K562 (cell line): ENCODE data around the gene TEX30. TPM values are rescaled to one million over a fixed set of nuclear protein-coding genes. Genes with fewer than 3 reads are reported as not detected.

Source experiments
- CBFA2T3 ChIP-seq: fragments of 450-650 bp; IDR thresholded peaks from 2 replicates; pipeline ENCODE4 v1.6.1; 2017
- CREB1 ChIP-seq, 2 experiments: sonication (generic) in 1 of 2; formaldehyde crosslinking in 1 of 2; IDR thresholded peaks; 2 replicates each; pipeline versions ENCODE4 v1.6.1 to v1.8.0; 2012 to 2022; ENCODE audit warnings: inconsistent platforms in 1 of 2, mild to moderate bottlenecking in 1 of 2, missing genetic modification reagents in 1 of 2, moderate library complexity in 1 of 2
- DIDO1 ChIP-seq: fragments of 450-650 bp; IDR thresholded peaks from 2 replicates; pipeline ENCODE4 v1.6.1; 2016; ENCODE audit warnings: low read depth, missing biosample characterization, missing genetic modification characterization
- ETV1 ChIP-seq: fragments of 450-650 bp; conservative IDR thresholded peaks from 2 replicates; pipeline ENCODE4 v1.6.1; 2016; ENCODE audit warnings: missing genetic modification characterization, control low read depth, low read depth, missing compliant biosample characterization
- GABPA ChIP-seq: fragments of 200-800 bp; sonication (Bioruptor generic); conservative IDR thresholded peaks from 2 replicates; pipeline ENCODE4 v1.6.1; 2016; ENCODE audit warnings: low read depth, missing genetic modification characterization, missing compliant biosample characterization
- GTF2E2 ChIP-seq: fragments of 200-800 bp; sonication (Bioruptor generic); IDR thresholded peaks from 2 replicates; pipeline ENCODE4 v1.6.1; 2016; ENCODE audit warnings: missing genetic modification characterization, missing compliant biosample characterization
- HEY1 ChIP-seq: fragments of 250-450 bp; sonication (Bioruptor Pico); IDR thresholded peaks from 2 replicates; pipeline ENCODE4 v1.5.0; 2020; ENCODE audit warnings: mild to moderate bottlenecking, moderate library complexity, borderline replicate concordance
- HMGXB4 ChIP-seq: sonication (generic); formaldehyde crosslinking; IDR thresholded peaks from 2 replicates; pipeline ENCODE4 v1.8.1; 2023; ENCODE audit warnings: mild to moderate bottlenecking, missing genetic modification reagents
- POLR3A ChIP-seq: IDR thresholded peaks from 2 replicates; pipeline ENCODE4 v1.6.1; 2011; ENCODE audit warnings: borderline replicate concordance, mild to moderate bottlenecking, moderate library complexity; ENCODE audit not compliant: insufficient read length, insufficient read depth; ENCODE audit errors: extremely low read depth
- RBM25 ChIP-seq: fragments of 200-400 bp; formaldehyde crosslinking; IDR thresholded peaks from 2 replicates; pipeline ENCODE4 v1.6.1; 2018; ENCODE audit warnings: low read length, low read depth, moderate library complexity; ENCODE audit not compliant: severe bottlenecking
- SIX5 ChIP-seq, 2 experiments: IDR thresholded peaks; 2 replicates each; pipeline ENCODE4 v1.6.1; 2011; ENCODE audit warnings: low read length in 2 of 2, borderline replicate concordance in 1 of 2, low read depth in 1 of 2, mild to moderate bottlenecking in 1 of 2, moderate library complexity in 1 of 2; ENCODE audit not compliant: insufficient read depth in 1 of 2
- TAF15 ChIP-seq: fragments of 200-400 bp; formaldehyde crosslinking; IDR thresholded peaks from 2 replicates; pipeline ENCODE4 v1.6.1; 2017; ENCODE audit warnings: mild to moderate bottlenecking, low read depth, low read length, moderate library complexity
- TCF7L2 ChIP-seq: fragments of 150-350 bp; IDR thresholded peaks from 2 replicates; pipeline ENCODE4 v1.6.1; 2016; ENCODE audit warnings: low read depth, mild to moderate bottlenecking, low read length, moderate library complexity
- TEAD4 ChIP-seq, 2 experiments: sonication (generic) in 1 of 2; formaldehyde crosslinking in 1 of 2; IDR thresholded peaks; 2 replicates each; pipeline versions ENCODE4 v1.6.1 to v1.8.0; 2012 to 2022; ENCODE audit warnings: borderline replicate concordance in 1 of 2, inconsistent platforms in 1 of 2, low read length in 1 of 2, mild to moderate bottlenecking in 1 of 2, missing genetic modification reagents in 1 of 2
- TRIM25 ChIP-seq: fragments of 450-650 bp; IDR thresholded peaks from 2 replicates; pipeline ENCODE4 v1.7.0; 2016; ENCODE audit warnings: borderline replicate concordance
- TRIM28 ChIP-seq: fragments of 450-650 bp; IDR thresholded peaks from 2 replicates; pipeline ENCODE4 v1.6.1; 2017
- ZFX ChIP-seq: sonication (generic); formaldehyde crosslinking; IDR thresholded peaks from 2 replicates; pipeline ENCODE4 v1.8.0; 2022; ENCODE audit warnings: mild to moderate bottlenecking, missing genetic modification reagents, moderate library complexity
- ZKSCAN1 ChIP-seq: fragments of 150-350 bp; IDR thresholded peaks from 2 replicates; pipeline ENCODE4 v1.6.1; 2016; ENCODE audit warnings: low read depth, low read length
- ZNF512 ChIP-seq: IDR thresholded peaks from 2 replicates; pipeline ENCODE4 v1.6.1; 2016; ENCODE audit warnings: missing genetic modification characterization, missing compliant biosample characterization
- ZNF644 ChIP-seq: fragments of 200-800 bp; sonication (Bioruptor generic); IDR thresholded peaks from 2 replicates; pipeline ENCODE4 v1.6.1; 2016; ENCODE audit warnings: low read depth, missing genetic modification characterization, missing compliant biosample characterization
- ZNF699 ChIP-seq: fragments of 250-450 bp; sonication (Bioruptor Pico); IDR thresholded peaks from 2 replicates; pipeline ENCODE4 v1.8.0; 2021; ENCODE audit warnings: mild to moderate bottlenecking, moderate library complexity; ENCODE audit not compliant: insufficient replicate concordance
- ZNF75A ChIP-seq: fragments of 450-650 bp; formaldehyde crosslinking; IDR thresholded peaks from 2 replicates; pipeline ENCODE4 v1.4.0; 2020; ENCODE audit warnings: mild to moderate bottlenecking
- polyA plus RNA-seq, 8 experiments: library from polyadenylated mRNA; depleted of rRNA in 4 of 8; stranded (reverse) in 5 of 8; unstranded in 3 of 8; fragments of >200 nt; fragmentation: Nextera tagmentation in 2 of 8; fragmentation: Illumina TruSeq in 1 of 8; extraction: Ambion mirVana in 2 of 8; extraction: Trizol in 1 of 8; gene quantifications; 2 replicates each; pipeline versions ENCODE4 v1.2.1 to v1.2.3, GENCODE V29; 2011 to 2014; ENCODE audit warnings: inconsistent platforms in 1 of 8, missing spikeins in 1 of 8
- total RNA-seq, 7 experiments: library from RNA; depleted of rRNA in 6 of 7; stranded (reverse); fragments of >200 nt in 6 of 7; fragmentation: Illumina TruSeq in 2 of 7; extraction: Trizol in 2 of 7; gene quantifications; 2 replicates each; pipeline versions ENCODE4 v1.2.1 to v1.2.3, GENCODE V29; 2011 to 2021; ENCODE audit warnings: low replicate concordance in 1 of 7

TEX30 gene
- total and polyA plus RNA-seq, 9 of the 15 experiments (the other 6 are each of a cell fraction or from before 2014, with no cell fraction given) = 24.1 to 143 (median 37.3) TPM

DNA sequence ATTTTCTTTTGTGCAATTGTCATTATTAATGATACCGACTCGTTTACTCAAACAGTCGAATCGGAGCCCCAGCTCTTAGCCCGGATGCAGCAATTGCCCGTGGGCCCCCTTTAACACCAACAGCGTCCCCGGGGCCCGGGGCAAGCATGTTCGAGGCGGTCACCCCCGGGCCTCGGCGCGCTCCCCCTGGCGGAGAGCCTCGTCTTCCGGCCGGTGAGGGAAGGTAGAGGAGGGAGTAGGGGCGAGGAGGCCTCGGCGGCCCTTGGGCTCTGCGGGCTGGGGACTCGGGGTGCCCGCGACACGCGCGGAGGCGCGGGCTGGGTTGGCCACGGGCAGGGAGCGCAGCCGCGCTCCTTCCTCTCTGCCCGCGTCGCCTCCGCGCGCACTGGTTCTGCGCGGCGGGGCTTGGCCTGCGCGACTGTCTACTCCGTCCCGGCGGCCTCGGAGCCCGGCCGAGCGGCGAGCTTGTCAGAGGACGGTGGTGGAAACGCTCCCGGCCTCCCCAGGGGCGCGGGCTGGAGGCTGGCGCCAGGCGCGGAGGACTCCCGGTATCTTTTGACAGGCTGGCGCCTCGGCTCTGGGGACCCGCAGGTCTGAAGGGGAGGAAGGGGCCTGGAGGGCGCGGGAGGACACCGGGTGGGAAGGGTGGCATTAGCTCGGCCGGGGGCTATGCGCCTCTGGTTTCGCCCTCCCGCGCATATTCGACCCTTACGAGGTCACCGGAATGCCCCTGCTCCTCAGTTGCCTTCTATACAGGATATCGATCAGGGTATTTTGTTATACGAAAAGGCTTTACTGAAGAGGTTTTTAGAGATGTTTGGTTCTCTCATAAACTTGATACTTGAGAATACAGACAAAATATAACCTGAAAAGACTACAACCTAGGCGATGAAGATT is 26.8 kb upstream of the TEX30 start (continued):
- TF ChIP-seq POLR3A = no peak
- TF ChIP-seq TEAD4 (IDR thresholded peaks at IDR 0.05; ENCODE audit: low read length) = no peak
- TF ChIP-seq TEAD4 (CRISPR knock-in tag; IDR thresholded peaks at IDR 0.05; ENCODE audit: borderline replicate concordance) = 0 out of 2 replicates have a peak, but pooled peaks have one; percentile 53
- no peak for TF ChIP-seq TRIM28
- TF ChIP-seq TRIM25 = no peak
- TF ChIP-seq SIX5 (IDR thresholded peaks at IDR 0.05; ENCODE audit: borderline replicate concordance in 1 of 2, insufficient read depth in 1 of 2, low read depth in 1 of 2, low read length in 2 of 2) = no peak
- peak; percentile 46 for TF ChIP-seq CBFA2T3
- no peak for TF ChIP-seq ZKSCAN1
- no peak for TF ChIP-seq ZNF699 (CRISPR knock-in tag)
- TF ChIP-seq ZNF644 = no peak
- TF ChIP-seq ZNF75A (CRISPR knock-in tag) = no peak
- peak; percentile 75 for TF ChIP-seq GABPA (tag)
- no peak for TF ChIP-seq ZNF512 (tag)
- TF ChIP-seq CREB1 (IDR thresholded peaks at IDR 0.05) = 0 out of 2 replicates have a peak, but pooled peaks have one; percentile 8
- TF ChIP-seq CREB1 (CRISPR knock-in tag; IDR thresholded peaks at IDR 0.05) = no peak; the same call in 1 of the 2 replicates
- no peak for TF ChIP-seq RBM25
- TF ChIP-seq ZFX (CRISPR knock-in tag) = peak; percentile 93
- TF ChIP-seq HMGXB4 (CRISPR knock-in tag) = 0 out of 2 replicates have a peak, but pooled peaks have one; percentile 68
- TF ChIP-seq GTF2E2 (tag) = no peak
- no peak for TF ChIP-seq TCF7L2
- TF ChIP-seq ETV1 (tag) = peak; percentile 89
- no peak for TF ChIP-seq DIDO1 (tag)
- no peak for TF ChIP-seq TAF15
- no peak for TF ChIP-seq HEY1
